Dermis microvascular lymphatic vessel endothelial cell (primary cell): Measurements from ENCODE around the gene IGF2BP2. TPM values are rescaled to one million over a fixed set of nuclear protein-coding genes. Genes with fewer than 3 reads are reported as not detected.

Source experiments
- total RNA-seq: library from RNA; depleted of rRNA; stranded (reverse); fragments of >200 nt; gene quantifications from 2 replicates; pipeline ENCODE4 v1.2.1, GENCODE V29; 2014

IGF2BP2 gene
- total RNA-seq, 1 donor from 2014 or later, result 26.8 TPM

Other genes starting within 250 kb of the IGF2BP2 start
- 14.0 and 18.6 TPM in 2 replicates for gene SENP2, start 238.7 kb downstream of the IGF2BP2 start, total RNA-seq
- 174 and 191 TPM in 2 replicates for gene TRA2B, start 113.0 kb upstream of the IGF2BP2 start, total RNA-seq